Spleen (tissue), 7 donors: Measurements from ENCODE around the gene DLG2.

Experiments
- POLR2A ChIP-seq, 3 donors: fragments of 450-650 bp; IDR thresholded peaks; one replicate each; pipeline ENCODE4 v1.5.1; 2017; ENCODE audit warnings: antibody characterized with exemption in 3 of 3, mild to moderate bottlenecking in 1 of 3
- TF ChIP-seq, protein P1 (sequence below), 11 experiments: fragments of 200-600 bp in 7 of 11; fragments of 450-650 bp in 4 of 11; sonication (generic) in 4 of 11; IDR thresholded peaks in 8 of 11; conservative IDR thresholded peaks in 3 of 11; 1 replicate in 7 of 11; 2 replicates in 4 of 11; pipeline versions ENCODE4 v1.4.0 to v1.8.0; 2016 to 2021; ENCODE audit warnings: antibody characterized with exemption in 11 of 11, inconsistent platforms in 4 of 11, mild to moderate bottlenecking in 1 of 11
- donor health status: DM: no; HTN: no; CAD: no; lungs with moderate emphysema.
- donor health status: DM: no; HTN: no; CAD: no.
- donor health status: DM: no; HTN: no; CAD: no.

DNA sequence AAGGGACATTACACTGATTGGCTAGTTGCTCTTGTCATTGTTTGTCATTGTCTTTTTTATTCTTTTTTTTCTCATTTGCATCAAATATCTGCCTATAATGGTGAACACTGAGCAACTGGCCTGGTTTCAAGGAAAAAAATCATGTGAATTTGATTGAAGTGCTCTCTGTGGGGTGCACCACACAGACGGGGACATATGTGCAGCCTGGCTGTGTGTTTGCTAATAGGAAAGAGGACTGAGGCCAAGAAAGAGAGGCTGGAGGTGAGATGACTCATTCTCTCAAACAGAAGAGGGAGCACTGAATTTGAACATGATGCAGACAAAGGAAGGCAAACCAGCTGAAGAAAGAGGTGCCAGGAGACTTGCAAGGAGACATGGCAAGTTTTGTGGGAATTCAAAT is 1656.1 kb downstream of the DLG2 start:
- TF ChIP-seq, protein P1, sequence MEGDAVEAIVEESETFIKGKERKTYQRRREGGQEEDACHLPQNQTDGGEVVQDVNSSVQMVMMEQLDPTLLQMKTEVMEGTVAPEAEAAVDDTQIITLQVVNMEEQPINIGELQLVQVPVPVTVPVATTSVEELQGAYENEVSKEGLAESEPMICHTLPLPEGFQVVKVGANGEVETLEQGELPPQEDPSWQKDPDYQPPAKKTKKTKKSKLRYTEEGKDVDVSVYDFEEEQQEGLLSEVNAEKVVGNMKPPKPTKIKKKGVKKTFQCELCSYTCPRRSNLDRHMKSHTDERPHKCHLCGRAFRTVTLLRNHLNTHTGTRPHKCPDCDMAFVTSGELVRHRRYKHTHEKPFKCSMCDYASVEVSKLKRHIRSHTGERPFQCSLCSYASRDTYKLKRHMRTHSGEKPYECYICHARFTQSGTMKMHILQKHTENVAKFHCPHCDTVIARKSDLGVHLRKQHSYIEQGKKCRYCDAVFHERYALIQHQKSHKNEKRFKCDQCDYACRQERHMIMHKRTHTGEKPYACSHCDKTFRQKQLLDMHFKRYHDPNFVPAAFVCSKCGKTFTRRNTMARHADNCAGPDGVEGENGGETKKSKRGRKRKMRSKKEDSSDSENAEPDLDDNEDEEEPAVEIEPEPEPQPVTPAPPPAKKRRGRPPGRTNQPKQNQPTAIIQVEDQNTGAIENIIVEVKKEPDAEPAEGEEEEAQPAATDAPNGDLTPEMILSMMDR (IDR thresholded peaks at IDR 0.05 in 8 of 11, conservative IDR thresholded peaks at IDR 0.05 in 3 of 11) = no peak
- TF ChIP-seq POLR2A (IDR thresholded peaks at IDR 0.05) = no peak
